Measurements from ENCODE around the gene CD34.
"Not testable (repeated sequence)": the region's sequence is repeated elsewhere in the genome, so short reads cannot be mapped to it uniquely, and the experiment has no call there.

DNA sequence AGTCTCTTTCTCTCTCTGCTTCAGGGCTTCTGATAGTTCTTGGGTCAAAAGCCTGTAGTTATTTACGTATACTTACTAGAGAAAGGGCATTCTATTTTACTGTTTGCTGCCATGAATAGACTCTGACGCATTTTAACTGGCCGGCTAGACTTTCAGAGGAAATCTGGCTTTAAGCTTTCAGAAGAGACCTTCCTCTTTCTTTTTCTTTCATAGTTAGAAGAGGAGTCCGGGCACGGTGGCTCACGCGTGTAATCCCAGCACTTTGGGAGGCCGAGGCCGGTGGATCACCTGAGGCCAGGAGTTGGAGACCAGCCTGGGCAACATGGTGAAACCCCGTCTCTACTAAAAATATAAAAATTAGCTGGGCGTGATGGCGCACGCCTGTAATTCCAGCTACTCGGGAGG is 31.4 kb upstream of the CD34 start:
- not testable (repeated sequence) for TF ChIP-seq POLR2A (IDR thresholded peaks at IDR 0.05)
- TF ChIP-seq, protein P1, sequence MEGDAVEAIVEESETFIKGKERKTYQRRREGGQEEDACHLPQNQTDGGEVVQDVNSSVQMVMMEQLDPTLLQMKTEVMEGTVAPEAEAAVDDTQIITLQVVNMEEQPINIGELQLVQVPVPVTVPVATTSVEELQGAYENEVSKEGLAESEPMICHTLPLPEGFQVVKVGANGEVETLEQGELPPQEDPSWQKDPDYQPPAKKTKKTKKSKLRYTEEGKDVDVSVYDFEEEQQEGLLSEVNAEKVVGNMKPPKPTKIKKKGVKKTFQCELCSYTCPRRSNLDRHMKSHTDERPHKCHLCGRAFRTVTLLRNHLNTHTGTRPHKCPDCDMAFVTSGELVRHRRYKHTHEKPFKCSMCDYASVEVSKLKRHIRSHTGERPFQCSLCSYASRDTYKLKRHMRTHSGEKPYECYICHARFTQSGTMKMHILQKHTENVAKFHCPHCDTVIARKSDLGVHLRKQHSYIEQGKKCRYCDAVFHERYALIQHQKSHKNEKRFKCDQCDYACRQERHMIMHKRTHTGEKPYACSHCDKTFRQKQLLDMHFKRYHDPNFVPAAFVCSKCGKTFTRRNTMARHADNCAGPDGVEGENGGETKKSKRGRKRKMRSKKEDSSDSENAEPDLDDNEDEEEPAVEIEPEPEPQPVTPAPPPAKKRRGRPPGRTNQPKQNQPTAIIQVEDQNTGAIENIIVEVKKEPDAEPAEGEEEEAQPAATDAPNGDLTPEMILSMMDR (IDR thresholded peaks at IDR 0.05) = not testable (repeated sequence)

Data from uterus (tissue), 2 donors.